GM18858 (cell line): ENCODE measurements around the gene HTR2B.
"Not testable (repeated sequence)": the region's sequence is repeated elsewhere in the genome, so short reads cannot be mapped to it uniquely, and the experiment has no call there.

Experiments used
- ATAC-seq: cut with Tn5 transposase; IDR thresholded peaks from one replicate; pipeline ENCODE4 v1.9.1; 2021; ENCODE audit not compliant: unreplicated experiment

Gene HTR2B

DNA sequence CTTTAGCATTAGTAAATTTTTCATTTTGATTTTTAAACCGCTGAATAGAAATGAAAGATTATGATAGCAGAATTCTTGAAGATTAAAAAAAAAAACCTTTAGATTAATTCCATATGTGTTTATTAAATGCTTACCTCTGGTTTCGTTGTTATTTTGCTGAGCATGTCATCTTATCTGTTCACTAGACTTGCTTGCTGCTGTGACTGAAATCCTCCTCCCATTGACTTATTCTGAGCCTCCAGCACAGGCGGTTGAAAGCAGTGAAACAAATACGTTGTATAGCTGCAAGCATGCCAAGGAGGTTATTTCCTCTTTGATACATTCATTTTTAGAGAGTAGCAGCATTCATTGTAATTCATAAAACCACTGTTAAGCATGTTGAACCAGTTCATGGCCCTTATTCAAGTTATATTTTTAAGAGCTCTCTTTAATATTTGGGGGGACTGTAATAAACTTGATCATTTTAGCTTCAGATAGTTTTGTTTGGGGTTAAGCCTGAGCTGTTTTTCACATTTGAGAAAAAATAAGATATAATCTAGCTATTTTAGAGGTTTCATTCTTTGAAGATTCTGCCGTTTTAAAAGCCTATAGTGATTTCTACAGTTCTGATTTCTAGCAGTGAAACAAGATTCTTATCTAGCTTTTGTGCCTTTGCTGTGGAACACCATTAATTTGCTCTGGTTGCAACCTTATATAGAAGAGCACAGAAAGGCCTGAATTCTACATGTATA, at the start of gene HTR2B:
HTR2B (minus strand) TSS at position 205 of the 731 bp plus-strand sequence. CDS start 1,278 bp downstream, outside the sequence.
- ATAC-seq = no peak

DNA sequence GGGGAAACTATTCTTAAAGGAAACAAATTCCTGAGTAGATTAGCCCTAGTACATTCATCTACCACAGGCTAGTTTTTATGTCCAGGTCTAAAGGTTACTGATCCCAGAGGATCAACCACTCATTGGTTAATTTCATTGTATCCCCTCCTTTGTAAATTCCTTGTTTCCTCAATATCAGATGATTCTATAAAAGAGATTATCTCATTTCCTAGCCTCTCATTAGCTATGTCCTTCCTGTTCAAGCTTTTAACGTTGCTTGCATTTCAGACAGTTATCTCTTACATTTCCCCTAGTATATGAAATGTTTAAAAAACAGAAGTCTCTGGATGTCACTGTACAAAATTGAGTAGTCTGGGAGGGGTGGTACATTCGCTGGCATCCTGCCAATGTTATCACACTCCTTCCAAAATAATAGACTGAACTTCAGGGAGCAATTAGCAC, 49.4 kb upstream of the HTR2B start:
- no peak for ATAC-seq

DNA sequence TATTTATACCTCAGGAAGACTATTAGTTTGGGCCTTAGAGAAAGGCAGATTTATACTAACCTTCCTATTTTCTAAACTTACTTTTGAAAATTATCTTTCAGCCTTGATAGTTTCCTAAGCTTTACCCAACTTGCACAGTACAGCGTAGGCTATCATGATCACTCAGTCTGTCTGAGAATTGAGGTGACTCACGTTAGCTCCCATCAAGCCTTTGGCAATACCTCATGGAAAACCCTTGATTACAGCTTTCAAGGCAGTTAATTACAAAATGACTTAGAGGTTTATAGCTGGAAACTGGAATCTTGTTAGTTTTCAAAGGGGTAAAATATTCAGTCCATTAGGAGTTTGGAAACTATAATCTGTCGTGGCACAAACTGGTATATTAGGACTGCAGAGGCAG, 47.2 kb upstream of the HTR2B start:
- no peak for ATAC-seq

DNA sequence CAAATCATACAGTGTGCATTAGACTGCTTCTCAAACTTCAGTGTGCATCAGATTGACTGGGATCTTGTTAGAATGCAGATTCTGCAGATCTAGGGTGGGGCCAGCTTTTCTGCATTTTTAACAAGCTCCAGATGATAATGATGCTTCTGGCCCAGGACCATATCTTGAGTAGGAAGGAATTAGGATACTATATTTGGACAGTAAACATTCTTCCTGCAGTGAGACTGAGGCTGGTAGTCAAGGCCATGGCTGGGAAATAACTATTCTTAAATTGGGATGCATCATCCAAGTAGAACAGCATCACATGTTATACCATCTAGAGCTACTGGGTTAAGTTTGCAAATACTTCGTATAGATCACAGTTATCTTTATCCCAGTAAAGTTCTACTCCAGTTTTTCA, 45.2 kb upstream of the HTR2B start:
- no peak for ATAC-seq

DNA sequence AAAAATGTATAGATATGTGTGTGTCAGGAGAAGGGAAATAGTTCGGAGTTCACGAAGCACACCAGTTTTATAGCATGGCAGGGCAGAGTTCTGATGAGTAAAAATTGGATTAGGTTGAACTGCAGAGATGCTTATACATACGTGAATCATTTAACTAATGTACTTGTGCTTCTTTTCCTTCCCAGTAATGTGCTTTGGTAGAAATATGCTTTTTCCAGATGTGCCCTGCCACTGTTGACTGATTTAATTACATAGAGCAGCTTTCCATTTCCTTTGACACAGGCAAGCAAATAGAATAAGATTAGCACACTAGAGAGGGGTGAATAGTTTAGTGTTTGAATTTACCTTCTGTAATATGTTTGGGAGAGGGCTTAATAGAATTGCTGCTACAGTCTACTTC, 44.6 kb upstream of the HTR2B start:
- no peak for ATAC-seq

DNA sequence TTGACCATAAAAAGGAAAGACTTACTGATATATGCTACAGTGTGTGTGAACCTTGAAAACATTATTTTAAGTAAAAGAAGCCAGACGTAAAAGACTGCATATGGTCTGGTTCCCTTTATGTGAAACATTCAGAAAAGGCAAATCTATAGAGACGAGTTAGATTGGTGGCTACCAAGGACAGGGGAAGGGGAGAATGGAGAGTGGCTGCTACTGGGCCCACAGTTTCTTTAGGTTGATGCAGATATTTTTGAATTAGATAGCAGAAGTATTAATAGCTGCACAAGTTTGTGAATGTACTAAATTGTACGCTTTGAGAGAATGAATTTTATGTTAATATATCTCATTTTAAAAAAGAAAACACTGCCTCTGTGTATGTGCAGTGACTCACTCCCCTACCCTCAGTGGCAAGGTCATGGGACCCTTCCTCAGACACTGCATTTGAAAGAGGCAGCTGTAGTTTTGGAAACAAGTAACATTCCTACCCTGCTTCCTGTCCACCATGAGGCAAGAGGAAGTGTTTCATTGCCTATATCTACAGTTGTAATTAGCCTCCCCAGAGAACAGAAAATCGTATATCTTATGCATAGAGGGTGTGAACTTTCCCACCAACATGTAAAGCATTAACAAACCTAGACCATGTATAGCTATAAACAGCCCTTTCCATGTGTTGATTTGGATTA, 43.8 kb upstream of the HTR2B start:
- no peak for ATAC-seq

DNA sequence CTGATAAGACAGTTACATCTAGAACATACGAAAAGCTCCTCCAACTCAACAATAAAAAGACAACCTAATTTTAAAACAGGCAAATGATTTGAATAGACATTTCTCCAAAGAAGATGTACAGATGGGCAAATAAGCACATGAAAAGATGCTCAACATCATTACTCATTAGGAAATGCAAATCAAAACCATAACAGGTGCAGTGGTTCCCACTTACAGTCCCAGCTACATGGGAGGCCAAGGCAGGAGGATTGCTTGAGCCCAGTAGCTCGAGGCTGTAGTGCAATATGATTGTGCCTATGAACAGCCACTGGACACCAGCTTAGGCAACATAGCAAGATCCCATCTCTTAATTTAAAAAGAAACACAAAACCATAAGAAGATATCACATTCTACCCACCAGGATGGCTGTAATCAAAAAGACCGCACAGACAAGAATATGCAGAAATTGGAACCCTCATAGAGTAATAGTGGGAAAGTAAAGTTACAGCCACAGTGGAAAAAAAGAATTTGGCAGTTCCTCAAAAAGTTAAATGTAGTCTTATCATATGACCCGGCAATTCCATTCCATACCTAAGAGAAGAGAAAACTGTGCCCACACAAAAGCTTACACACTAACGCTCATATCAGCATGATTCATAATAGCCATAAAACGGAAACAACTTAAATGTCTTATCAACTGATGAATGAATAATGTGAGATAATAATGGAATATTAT, 43.1 kb upstream of the HTR2B start:
- no peak for ATAC-seq

DNA sequence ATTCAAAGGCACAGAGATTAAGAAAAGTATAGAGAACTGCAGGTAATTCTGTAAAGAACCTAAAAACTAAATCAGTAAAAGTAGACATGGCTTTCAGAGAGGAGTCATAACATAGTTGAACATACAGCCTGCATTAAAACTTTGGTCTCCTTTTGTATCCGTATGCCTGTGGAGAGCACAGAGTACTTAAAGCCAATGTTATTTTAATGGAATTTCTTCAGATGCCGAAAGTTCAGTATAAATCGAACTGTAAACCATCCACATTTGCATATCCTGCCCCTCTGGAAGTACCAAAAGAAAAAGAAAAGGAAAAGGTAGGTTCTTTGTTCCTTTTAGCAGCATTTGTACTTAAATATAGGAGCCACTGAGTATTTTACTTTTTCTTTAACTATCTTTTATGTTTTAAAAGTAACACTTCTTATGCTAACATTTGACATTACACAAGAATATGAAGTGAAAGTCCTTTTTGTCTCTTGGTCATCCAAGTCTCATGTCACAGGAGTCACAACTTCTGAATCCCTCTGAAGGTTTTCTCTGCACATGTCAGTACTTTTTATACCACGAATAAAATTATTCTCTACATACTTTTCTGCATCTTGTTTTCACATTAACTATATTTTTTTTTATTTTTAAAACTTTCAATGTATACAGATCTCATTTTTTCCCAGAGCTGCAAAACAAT, 38.7 kb upstream of the HTR2B start:
- no peak for ATAC-seq

DNA sequence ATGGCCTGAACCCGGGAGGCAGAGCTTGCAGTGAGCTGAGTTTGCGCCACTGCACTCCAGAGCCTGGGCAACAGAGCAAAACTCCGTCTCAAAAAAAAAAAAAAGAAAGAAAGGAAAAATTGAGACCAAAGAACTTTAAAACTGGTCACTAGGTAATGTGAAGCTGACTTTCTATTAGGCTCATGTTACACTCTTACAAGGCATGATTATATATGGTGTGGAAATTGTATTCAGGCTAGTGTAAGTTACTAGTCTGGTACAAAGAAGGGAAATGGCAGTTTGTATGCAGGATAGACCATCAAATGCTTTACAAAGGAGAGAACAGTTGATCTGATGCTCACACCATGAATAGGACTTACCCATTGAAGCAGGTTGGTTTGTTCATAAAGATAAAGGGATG, 38.2 kb upstream of the HTR2B start:
- ATAC-seq = no peak

DNA sequence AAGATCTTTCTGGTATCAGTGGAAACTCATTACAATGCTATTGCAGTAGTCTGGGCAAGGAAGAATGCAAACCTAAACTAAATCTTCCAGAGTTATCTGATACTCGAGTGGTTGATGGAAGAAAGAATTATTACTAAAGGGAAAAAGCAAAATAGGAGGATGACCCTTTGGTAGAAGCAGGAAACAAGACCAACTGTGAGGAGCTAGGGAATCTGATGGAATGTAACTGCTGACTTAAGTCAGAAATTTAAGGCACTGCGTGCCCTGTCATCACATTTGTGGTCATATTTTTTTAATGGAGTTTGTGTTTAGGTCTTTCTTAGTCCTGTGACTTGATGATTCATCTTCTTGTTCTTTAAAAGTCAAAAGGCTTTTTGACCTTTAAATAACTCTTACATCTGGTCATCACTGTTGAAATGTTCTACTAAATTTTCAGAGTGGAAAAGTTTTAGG, 37.1 kb upstream of the HTR2B start:
- ATAC-seq = no peak

DNA sequence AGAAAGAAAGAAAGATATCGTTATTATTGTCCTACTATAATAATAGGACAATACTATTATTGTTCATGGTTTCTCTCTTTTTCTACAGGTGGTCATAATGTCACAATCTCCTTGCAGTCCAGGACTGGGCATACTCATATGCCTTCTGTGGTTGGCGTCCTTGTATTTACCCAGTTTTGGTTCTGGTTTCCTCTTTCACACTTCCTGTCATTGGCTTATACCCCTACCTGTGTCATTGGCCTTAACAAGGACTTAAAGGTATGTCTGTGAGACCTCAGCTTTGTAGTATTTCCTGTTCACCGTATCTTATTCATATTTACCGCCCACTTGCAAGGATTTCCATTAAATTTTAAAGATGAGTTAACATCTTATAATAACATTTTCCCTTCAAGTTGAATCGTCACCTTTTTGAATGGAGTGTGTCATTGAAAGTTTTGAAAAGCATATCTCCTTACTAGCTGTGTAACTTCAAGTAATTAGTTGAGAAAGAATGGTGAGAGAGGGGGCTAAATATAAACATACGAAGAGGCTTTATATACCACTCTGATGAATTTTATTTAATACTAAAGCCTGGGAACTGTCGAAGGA, 36.5 kb upstream of the HTR2B start:
- ATAC-seq = no peak

DNA sequence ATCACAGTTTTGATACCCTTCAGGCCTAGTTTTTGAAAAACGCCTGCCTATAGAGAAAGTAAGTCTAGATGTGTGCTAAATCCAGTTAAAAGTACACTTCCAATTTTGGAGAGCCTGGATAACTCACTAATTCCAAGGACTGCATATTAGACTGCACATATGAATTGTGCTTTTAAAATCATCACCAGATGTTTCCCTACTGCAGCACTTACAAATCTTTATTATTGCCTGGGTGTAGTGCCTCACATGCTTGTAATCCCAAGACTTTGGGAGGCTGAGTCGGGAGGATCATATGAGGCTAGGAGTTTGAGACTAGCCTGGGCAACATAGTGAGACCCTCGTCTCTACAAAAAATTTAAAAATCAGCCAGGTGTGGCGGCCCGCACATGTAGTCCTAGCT, 35.9 kb upstream of the HTR2B start:
- no peak for ATAC-seq

DNA sequence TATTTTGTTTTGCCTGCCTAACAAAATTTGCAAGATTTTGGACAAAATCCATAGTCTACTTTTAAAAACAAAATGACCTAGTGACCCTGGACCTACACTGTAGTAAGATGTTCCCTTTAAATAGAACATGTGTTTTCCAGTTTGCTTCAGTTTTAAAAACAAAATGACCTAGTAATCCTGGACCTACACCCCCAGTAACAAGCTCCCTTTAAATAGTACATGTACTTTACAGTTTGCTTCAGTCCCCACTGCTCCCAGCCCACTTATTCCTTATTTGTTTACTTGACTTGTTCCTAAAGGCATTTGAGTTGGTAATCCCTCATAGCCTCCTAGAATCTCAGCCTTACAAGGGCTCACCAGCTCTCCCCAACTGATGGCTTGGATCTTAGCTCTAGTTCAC, 34.5 kb upstream of the HTR2B start:
- no peak for ATAC-seq

DNA sequence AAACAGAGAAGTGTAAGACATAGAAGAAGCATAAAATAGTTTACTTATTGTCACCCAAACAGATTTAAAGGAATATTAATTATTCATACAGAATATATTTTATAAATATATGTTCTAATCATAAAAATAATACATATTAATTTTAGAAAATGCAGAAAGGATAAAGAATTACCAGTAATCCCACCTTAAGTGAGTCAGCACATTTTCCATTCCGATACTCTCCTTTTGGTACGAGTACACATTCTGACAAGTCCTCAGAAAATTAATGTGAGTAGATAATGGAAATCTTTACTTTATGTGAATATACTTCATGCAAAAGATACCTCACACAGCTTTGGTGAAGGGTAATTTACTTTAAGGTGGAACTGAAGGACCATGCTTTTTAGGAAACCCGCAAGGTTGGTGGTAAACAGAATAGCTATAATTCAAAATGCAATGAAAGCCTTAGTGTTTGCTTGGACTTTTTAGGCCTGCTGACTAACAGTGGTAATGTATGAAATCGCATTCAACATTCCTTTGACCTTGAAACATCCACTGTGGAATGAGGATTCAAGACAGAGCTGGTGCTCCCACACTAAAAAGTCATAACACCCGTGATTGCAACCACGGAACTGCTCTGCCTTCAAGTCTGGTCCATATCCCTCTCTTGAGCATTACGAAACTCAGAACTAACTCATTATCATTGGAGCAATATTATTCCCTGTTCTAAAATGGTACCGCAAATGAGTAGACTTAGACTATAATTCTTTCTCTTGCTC, 28.1 kb upstream of the HTR2B start:
- ATAC-seq = no peak

DNA sequence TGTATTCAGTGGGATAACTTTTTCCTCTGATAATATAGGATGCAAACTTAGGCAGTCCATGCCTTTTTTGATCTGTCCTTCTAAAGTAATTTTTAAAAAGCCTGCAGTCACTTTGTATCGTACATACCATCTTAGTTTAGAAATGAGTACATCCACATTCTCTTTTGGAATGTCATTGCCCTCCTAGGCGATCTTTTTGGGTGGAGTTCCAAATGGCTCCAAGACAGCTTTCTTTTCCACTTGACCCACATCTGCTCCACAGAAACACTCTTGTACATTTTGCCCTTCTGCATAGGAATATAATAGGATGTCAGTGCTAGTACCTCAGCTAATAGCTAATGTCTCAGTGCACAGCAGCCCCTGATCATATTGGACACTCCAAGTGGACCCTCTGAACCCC, 21.8 kb upstream of the HTR2B start:
- no peak for ATAC-seq

DNA sequence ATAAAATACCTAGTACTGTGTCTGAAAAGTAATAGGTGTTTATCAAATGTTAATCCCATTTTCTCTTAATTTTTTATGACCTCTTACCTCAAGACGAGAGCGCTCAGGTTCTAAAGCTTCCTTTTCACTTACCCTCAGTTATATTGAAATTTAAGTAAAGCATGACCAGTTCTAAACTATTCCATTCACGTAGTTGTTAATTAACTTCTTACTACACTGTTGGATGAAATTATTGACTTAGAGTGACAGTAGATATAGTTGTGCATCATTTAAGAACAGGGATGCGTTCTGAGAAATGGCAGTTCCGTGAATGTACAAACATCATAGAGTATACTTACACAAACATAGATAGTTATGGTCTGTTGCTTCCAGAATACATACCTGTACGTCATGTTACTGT, 20.1 kb upstream of the HTR2B start:
- no peak for ATAC-seq

DNA sequence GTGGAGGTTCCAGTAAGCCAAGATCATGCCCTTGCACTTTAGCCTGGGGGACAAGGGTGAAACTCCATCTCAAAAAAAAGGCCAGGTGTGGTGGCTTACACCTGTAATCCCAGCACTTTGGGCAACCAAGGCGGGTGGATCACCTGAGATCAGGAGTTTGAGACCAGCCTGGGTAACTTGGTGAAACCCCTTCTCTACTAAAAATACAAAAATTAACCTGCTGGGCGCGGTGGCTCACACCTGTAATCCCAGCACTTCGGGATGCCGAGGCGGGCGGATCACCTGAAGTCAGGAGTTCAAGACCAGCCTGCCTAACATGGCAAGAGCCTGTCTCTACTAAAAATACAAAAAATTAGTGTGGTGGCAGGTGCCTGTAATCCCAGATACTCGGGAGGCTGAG, 16.0 kb upstream of the HTR2B start:
- not testable (repeated sequence) for ATAC-seq

DNA sequence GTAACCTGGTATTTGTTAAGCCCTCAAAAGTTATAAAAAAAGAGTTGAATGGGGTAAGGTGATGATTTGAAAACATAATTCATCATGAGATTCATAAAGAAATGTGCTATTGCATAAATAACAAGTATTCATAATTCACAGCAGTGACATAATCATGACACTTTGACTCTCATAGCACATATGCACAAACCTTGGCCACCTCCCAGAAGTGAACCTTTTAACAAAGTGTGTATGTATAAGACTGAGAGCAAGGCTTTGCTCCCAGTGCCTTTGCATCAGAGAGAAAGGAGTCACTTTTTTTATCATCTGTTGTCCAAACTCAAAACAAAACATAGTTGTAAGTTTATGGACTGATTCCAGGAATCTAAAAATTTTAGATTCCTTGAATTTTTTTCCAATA, 15.0 kb upstream of the HTR2B start:
- no peak for ATAC-seq

DNA sequence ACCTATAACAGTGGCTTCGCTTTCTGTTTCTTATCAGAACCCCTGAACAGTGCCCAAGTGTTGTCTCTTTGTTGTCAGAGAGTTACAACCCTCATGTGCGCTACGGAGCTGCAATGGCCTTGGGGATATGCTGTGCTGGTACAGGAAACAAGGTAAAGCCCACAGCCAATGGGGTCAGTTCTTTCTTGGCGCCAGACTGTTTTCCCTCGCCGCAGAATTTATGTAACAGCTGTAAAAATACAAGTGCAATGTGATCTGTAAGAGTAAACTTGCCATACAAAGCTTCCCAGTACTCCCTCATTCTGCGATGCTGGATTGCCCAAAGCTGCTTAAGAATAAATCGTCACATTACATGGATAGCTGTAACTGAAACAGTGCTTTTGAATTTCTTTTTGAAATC, 13.9 kb upstream of the HTR2B start:
- ATAC-seq = no peak

DNA sequence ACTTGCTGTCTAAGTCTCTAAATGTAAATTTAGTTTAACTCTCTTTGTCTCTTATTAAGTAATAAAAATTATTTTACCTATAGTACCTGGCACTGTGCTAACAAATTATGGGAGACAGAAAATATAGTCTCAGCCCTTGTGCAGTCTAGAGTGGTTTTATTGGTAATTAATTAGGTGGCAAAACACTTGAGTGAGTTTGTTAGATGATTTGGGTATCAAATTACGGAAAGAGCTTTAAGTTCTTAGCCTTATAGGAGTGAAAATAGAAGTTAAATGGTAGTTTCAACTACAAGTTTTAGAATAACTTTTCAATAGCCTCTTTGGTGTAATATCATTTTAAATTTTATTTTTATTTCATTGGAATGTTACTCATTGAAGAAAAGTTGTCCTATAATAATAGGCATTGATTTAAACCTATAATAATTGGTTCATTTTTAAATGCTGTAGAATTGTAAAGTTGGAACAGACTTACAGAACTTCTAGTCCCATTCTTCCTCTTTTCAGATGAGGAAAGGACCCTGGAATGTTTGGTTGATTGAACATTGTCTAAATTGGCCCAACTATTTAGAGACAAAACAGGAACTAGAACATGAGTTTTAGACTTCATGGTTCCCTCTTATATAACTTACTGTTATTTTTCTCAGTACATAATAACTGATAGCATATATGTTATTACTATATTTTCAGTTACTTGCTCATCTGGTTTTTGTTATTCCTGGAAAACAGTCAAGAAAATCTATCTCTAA, 10.2 kb upstream of the HTR2B start:
- ATAC-seq = no peak
